ENCODE measurements around the gene ZNF839.

DNA sequence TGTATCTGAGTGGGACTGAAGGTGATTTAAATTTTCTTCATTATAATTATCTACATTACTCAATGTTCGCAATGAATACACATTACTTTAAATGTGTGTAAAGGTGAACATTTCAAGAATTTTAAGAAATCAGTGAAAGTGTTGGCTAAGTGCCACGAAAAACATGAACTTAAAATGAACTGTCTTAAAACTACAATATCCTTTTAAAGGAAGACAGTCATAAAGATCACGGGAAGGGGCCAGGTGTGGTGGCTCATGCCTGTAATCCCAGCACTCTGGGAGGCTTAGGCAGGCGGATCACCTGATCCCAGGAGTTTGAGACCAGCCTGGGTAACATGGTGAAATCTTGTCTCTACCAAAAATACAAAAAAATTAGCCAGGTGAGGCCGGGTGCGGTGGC, 25.8 kb upstream of the ZNF839 start:
- TF ChIP-seq CTCF (conservative IDR thresholded peaks at IDR 0.05; ENCODE audit: low read length) (no peak), EZH2phosphoT487 (IDR thresholded peaks at IDR 0.05; ENCODE audit: borderline replicate concordance, low read depth, low read length) (no peak)
